Activated T-helper 2 cell treated with anti-CD3 and anti-CD28 coated beads, Interferon-gamma antibody, Interleukin-2, Interleukin-4, amounts not matched to agents 10 μg/mL and 5 μg/mL and 100 μg/mL, durations not matched to agents 14 hours and 24 hours and 36 hours (primary cell): Measurements from ENCODE around the gene HMCN1. TPM values are rescaled to one million over a fixed set of nuclear protein-coding genes. Genes with fewer than 3 reads are reported as not detected.
"Not testable (repeated sequence)": the region's sequence is repeated elsewhere in the genome, so short reads cannot be mapped to it uniquely, and the experiment has no call there.

Experiments
- DNase-seq: peaks from one replicate; pipeline ENCODE4 v3.0.0; 2021; ENCODE audit warnings: low spot score
- H3K27ac Mint-ChIP-seq: one replicate; pipeline ENCODE4 v1.8.0; 2021; ENCODE audit warnings: mixed read lengths
- H3K27me3 Mint-ChIP-seq: one replicate; pipeline ENCODE4 v1.8.0; 2021; ENCODE audit warnings: low read depth, mixed read lengths
- H3K36me3 Mint-ChIP-seq: one replicate; pipeline ENCODE4 v1.8.0; 2021; ENCODE audit warnings: low read depth, mixed read lengths
- H3K4me1 Mint-ChIP-seq: one replicate; pipeline ENCODE4 v1.8.0; 2021; ENCODE audit warnings: low read depth, mixed read lengths
- H3K4me3 Mint-ChIP-seq: one replicate; pipeline ENCODE4 v1.8.0; 2021; ENCODE audit warnings: low read depth, mild to moderate bottlenecking, moderate library complexity, mixed read lengths
- H3K9me3 Mint-ChIP-seq: one replicate; pipeline ENCODE4 v1.8.0; 2021; ENCODE audit warnings: mixed read lengths
- intact Hi-C: fragments of 100-400 bp; cut with micrococcal nuclease; formaldehyde crosslinking; loops from one replicate; pipeline ENCODE4 v1.15.1; 2023
- total RNA-seq: library from RNA; stranded (reverse); gene quantifications from 2 replicates; pipeline ENCODE4 v1.2.3, GENCODE V29; 2022

Gene HMCN1
- total RNA-seq, 1 donor from 2014 or later, result 0.18 TPM

DNA sequence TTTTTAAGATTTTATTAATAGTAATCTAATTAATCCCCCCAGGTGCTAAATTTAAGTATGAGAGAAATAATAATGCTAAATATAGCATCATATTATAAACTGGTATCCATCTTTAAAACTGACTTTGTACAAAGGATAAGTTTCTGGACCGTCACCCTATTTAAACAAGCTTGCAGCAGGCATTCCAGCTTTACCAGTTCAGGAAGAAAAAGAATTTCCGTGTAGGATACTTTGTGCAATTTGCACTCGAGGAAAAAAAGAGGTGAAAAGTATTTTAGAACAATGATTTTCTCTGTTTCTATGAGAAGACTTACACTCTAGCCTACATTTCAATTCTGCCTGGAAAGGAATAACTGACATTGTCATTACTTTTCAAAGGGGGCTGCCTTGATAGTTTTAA is 27.6 kb downstream of the HMCN1 start:
- DNase-seq, result no peak
- Mint-ChIP-seq H3K9me3 (no peaks in the 10 kb centered on the region), H3K27ac (no peak overlapping the region), H3K27me3 (peaks cover 11% of the 10 kb centered on the region), H3K36me3 (no peaks in the 10 kb centered on the region), H3K4me1 (no peaks in the 10 kb centered on the region), H3K4me3 (no peak overlapping the region)
- intact Hi-C loops, result no loop called here

DNA sequence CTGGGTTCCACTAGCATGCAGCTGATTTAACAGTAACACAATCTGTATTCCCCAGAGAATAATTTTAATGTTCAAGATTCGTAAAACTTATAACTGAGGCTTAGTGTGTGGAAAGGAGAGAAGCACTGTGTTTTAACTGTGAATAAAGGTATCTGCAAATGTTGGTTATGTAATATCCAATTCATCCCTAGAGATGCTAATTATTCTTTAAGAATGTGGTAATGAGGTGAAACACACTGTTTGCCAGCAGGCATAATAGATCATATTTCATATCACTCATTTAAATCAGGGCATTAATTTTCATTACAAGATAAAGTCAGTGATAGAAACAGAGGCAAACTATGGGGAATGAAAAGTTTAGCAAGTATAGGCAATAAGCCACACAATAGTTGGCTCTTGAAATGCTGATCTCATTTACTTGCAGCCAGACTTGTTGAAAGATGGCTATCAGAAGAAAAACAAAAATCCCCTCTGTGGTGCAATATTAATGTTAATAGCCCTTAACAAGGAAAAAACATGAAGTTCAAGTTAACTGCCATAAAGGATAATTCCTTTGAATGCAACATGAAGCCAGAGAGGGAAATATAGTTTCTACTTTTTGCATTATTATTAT is 33.4 kb downstream of the HMCN1 start:
- H3K27ac Mint-ChIP-seq, result no peak overlapping the region
- H3K27me3 Mint-ChIP-seq, result peaks cover 11% of the 10 kb centered on the region
- H3K4me1 Mint-ChIP-seq, result no peaks in the 10 kb centered on the region
- intact Hi-C loops, result no loop called here
- DNase-seq, result no peak
- H3K4me3 Mint-ChIP-seq, result no peak overlapping the region
- H3K9me3 Mint-ChIP-seq, result no peaks in the 10 kb centered on the region
- H3K36me3 Mint-ChIP-seq, result no peaks in the 10 kb centered on the region

DNA sequence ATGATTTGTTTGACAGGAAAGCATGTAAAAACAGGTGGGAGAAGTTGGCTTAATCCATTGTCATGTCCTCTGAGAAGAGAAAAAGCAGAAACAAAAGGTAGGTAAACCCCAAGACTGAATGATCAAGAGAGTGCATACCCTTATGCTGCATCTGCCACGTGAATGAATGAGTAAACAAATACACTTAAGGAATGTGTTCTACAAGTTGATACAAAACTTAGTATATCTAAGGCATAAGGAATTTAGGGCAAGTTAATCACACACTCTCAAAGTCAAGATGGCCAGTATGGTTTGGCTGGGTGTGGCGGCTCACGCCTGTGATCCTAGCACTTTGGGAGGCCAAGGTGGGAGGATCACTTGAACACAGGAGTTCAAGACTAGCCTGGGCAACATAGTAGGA is 34.2 kb downstream of the HMCN1 start:
- H3K36me3 Mint-ChIP-seq, result no peaks in the 10 kb centered on the region
- intact Hi-C loops, result no loop called here

DNA sequence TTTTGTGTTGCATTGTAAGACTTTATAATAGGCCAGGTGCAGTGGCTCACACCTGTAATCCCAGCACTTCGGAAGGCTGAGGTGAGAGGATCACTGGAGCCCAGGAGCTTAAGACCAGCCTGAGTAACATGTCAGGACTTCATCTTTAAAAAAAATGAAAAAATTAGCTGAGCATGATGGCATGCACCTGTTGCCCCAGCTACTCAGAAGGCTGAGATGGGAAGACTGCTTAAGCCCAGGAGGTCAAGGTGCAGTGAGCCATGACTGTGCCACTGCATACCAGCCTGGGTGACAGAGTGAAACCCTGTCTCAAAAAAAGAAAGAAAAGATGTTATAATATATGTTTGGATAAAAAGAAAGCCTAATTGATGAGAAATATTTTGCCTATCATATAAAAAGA is 34.9 kb downstream of the HMCN1 start:
- no peak for DNase-seq
- Mint-ChIP-seq H3K27ac (no peak overlapping the region), H3K36me3 (no peaks in the 10 kb centered on the region), H3K9me3 (no peaks in the 10 kb centered on the region), H3K27me3 (peaks cover 6% of the 10 kb centered on the region), H3K4me3 (no peak overlapping the region), H3K4me1 (no peaks in the 10 kb centered on the region)
- intact Hi-C loops, result no loop called here

More for the DNA sequence above, 34.2 kb downstream of the HMCN1 start:
- DNase-seq, result no peak
- Mint-ChIP-seq H3K4me1 (no peaks in the 10 kb centered on the region), H3K27ac (no peak overlapping the region), H3K27me3 (peaks cover 6% of the 10 kb centered on the region), H3K9me3 (no peaks in the 10 kb centered on the region), H3K4me3 (no peak overlapping the region)

DNA sequence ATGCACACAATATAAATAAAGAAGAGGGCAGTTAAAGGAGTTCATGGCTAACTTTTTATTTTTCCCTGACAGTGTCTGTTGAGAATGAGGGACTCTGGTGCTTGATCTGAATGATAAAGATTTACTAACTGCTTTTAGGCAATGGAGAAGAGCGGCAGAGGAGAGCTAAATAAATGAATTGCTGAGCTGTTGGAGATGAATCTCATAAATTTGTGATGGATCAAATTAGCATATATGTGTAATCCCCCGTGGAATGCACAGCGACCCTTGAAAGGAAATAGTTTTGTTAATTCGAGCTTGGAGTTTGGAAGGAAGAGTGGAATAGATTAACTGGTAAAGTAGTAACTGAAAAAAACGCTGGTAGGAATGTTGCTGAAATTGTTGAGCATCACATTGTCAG is 40.2 kb downstream of the HMCN1 start:
- H3K27me3 Mint-ChIP-seq, result peaks cover 6% of the 10 kb centered on the region
- intact Hi-C loops, result no loop called here
- no peaks in the 10 kb centered on the region for H3K9me3 Mint-ChIP-seq
- no peaks in the 10 kb centered on the region for H3K36me3 Mint-ChIP-seq
- no peak overlapping the region for H3K27ac Mint-ChIP-seq
- no peaks in the 10 kb centered on the region for H3K4me1 Mint-ChIP-seq
- no peak overlapping the region for H3K4me3 Mint-ChIP-seq
- no peak for DNase-seq

DNA sequence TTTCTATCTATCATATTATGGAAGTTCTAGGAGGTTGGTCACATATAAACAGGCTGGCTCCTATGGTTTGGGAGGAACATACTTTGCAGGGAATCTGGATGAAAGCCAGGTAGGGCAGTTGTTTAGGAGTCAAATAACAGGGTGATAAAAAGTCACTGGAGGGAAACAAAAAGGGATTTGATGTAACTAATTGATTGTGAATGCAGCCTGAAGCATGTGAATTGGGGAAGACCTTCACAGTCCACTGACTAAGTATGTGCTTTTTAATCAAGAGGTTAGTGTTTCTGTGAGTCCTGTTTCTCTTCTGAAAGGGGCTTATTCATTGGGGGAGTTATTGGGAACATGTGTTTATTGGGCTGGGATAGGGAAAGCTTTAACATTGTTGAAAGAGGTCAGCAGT is 41.3 kb downstream of the HMCN1 start:
- Mint-ChIP-seq H3K27me3 (peaks cover 1% of the 10 kb centered on the region), H3K4me3 (no peak overlapping the region), H3K27ac (no peak overlapping the region), H3K9me3 (no peaks in the 10 kb centered on the region), H3K36me3 (no peaks in the 10 kb centered on the region), H3K4me1 (no peaks in the 10 kb centered on the region)
- intact Hi-C loops, result no loop called here
- no peak for DNase-seq

DNA sequence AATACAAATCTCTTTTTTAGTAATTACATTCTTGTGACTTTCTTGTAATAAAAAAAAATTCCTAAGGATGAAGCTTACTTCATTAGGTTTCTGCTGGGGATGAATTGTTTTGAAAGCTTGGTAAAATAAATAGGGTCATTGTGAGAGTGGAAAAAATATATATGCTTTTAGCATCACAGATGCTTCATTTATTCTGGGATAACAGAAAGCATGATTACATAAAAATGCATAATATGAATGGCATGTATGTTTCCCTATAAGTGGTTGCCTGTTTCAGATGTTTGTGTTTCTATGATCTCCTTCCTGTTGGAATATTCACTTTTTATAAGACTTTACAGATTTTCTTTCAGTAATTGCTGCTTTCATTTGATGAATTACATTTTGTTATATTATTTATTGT is 42.3 kb downstream of the HMCN1 start:
- H3K27ac Mint-ChIP-seq, result no peak overlapping the region
- intact Hi-C loops, result no loop called here
- H3K4me1 Mint-ChIP-seq, result no peaks in the 10 kb centered on the region
- no peak overlapping the region for H3K4me3 Mint-ChIP-seq
- peaks cover 1% of the 10 kb centered on the region for H3K27me3 Mint-ChIP-seq
- peaks cover 3% of the 10 kb centered on the region for H3K9me3 Mint-ChIP-seq
- no peak for DNase-seq
- H3K36me3 Mint-ChIP-seq, result no peaks in the 10 kb centered on the region

DNA sequence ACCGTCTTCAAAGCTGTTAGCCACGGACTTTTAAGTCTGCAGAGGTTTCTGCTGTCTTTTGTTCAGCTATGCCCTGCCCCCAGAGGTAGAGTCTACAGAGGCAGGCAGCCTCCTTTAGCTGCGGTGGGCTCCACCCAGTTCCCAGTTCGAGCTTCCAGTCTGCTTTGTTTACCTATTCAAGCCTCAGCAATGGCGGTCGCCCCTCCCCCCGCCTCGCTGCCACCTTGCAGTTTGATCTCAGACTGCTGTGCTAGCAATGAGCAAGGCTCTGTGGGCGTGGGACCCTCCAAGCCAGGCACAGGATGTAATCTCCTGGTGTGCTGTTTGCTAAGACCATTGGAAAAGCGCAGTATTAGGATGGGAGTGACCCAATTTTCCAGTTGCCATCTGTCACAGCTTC is 49.7 kb downstream of the HMCN1 start:
- H3K9me3 Mint-ChIP-seq, H3K36me3 Mint-ChIP-seq, H3K27me3 Mint-ChIP-seq, H3K27ac Mint-ChIP-seq, H3K4me1 Mint-ChIP-seq, intact Hi-C loops, H3K4me3 Mint-ChIP-seq, DNase-seq: not testable (repeated sequence)

DNA sequence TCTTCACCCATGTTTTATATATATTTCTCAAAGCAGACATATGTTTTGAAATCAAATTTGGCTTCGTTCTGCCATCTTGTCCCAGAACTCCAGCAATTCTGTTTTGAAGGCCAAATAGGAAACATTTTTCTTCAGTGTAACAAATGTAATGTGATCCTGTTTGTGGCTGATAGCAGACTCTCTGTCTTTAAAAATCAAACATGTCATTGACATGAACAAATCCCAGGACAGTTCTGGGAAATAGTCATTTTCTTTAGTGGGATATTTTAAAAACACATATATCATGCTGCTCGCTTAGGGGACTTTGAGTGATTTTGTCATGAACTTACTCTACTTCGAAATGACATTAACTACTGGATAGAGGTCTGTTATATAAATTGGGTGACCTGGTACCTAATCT is 51.4 kb downstream of the HMCN1 start:
- Mint-ChIP-seq H3K4me1 (no peaks in the 10 kb centered on the region), H3K9me3 (peaks cover 3% of the 10 kb centered on the region), H3K27me3 (no peaks in the 10 kb centered on the region), H3K27ac (no peak overlapping the region), H3K4me3 (no peak overlapping the region), H3K36me3 (no peaks in the 10 kb centered on the region)
- intact Hi-C loops, result no loop called here
- DNase-seq, result no peak

DNA sequence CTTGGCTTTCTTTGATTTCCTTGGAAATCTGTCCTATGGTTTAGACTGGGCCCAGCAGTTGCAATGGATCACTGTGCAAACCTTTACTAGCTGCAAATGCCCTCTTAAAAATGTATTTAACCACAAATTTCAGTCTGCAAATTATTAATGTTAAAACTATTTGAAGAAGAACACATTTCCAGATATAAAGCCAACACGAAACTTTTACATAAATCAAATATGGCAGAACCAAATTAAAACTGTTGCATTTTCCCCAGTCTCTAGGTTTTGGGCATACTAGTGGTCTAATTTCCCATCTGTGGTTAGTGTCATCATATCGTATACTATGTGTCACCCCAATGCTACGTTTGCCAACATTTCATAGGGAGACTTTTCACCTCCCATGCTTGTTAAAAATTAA is 52.3 kb downstream of the HMCN1 start:
- intact Hi-C loops, result no loop called here
- H3K9me3 Mint-ChIP-seq, result no peaks in the 10 kb centered on the region
- H3K4me1 Mint-ChIP-seq, result no peaks in the 10 kb centered on the region
- H3K27me3 Mint-ChIP-seq, result no peaks in the 10 kb centered on the region
- no peak overlapping the region for H3K27ac Mint-ChIP-seq
- H3K36me3 Mint-ChIP-seq, result no peaks in the 10 kb centered on the region
- DNase-seq, result no peak
- H3K4me3 Mint-ChIP-seq, result no peak overlapping the region

DNA sequence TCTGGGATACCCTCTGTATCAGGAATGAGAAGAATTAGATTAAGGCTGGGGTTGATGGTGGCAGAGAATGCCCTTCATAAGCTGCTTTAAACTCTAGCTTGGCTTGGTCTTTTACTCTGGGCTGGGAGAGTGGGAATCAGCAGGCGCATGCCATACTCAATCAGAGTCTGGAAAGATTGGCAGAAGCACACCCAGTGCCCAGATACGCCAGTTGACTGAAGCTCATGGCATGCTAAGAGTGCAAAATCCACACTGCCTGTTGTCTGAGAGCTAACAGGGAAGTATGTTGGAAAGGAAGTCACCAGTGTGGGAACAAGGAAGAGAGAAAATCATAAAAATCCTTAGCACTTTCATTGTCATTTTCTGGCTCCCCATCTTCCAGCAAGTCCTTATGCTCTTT is 53.0 kb downstream of the HMCN1 start:
- Mint-ChIP-seq H3K4me1 (no peaks in the 10 kb centered on the region), H3K9me3 (no peaks in the 10 kb centered on the region), H3K27me3 (no peaks in the 10 kb centered on the region), H3K27ac (no peak overlapping the region), H3K36me3 (no peaks in the 10 kb centered on the region), H3K4me3 (no peak overlapping the region)
- no peak for DNase-seq
- intact Hi-C loops, result no loop called here

DNA sequence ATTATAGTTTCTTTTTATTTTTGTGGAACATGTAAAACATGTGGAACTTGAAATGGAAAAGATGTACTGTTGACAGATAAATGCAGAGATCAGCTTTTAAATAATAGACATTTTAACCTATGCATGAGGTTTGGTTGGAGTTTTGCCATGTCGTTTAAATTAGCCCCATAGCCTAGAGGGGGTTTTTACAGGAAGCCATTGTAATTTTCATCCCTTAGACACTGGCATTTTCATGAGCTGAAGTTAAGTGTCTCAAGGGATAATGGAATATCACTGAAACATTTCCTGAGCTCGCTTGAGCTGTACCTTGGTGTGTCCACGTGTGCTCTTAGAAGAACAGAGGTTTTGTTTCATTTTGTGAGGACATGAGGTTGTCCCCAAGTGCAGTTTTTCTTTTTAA is 54.2 kb downstream of the HMCN1 start:
- H3K4me3 Mint-ChIP-seq, result no peak overlapping the region
- no peaks in the 10 kb centered on the region for H3K36me3 Mint-ChIP-seq
- no peaks in the 10 kb centered on the region for H3K9me3 Mint-ChIP-seq
- DNase-seq, result no peak
- H3K4me1 Mint-ChIP-seq, result no peaks in the 10 kb centered on the region
- intact Hi-C loops, result no loop called here
- H3K27me3 Mint-ChIP-seq, result no peaks in the 10 kb centered on the region
- no peak overlapping the region for H3K27ac Mint-ChIP-seq

DNA sequence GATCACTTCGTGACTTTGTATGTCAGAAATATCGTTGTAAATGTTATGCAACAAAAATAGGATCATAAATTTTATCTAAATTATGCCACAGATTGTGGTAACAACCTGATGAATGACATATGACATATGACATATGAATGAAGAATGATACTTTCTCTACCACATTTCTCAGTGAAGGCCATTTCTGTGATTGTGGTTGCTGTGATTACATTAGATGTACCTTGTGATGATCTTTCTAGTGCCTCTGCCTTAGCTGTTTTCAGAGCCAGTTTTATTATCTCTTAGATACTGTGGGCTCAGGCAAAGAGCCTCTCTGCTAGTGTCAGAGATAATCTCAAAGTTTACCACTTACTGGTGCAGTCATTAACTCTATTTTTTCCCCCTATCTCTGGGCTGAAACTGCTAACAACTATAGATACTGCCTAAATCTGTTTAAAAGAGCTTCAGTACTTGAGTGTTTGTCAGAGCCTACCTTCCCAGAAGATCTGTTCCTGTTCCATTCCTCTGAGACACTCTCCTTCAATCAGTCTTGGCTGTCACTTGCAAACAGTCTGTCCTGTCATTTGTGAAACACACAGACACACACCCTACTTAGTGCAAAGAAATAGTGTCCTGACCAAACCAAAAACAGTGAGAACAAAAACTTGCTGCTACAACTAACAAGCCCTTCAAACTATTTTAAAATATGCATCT is 55.5 kb downstream of the HMCN1 start:
- H3K9me3 Mint-ChIP-seq, result no peaks in the 10 kb centered on the region
- no peaks in the 10 kb centered on the region for H3K27me3 Mint-ChIP-seq
- no peak for DNase-seq
- H3K4me3 Mint-ChIP-seq, result no peak overlapping the region
- no peaks in the 10 kb centered on the region for H3K36me3 Mint-ChIP-seq
- H3K4me1 Mint-ChIP-seq, result no peaks in the 10 kb centered on the region
- intact Hi-C loops, result no loop called here
- H3K27ac Mint-ChIP-seq, result no peak overlapping the region
